Activated T-cell treated with anti-CD3 and anti-CD28 coated beads, Interleukin-2, amount 50 U/mL, for 1 hour (primary cell): Measurements from ENCODE around the gene CXXC1.
"Not testable (repeated sequence)": the region's sequence is repeated elsewhere in the genome, so short reads cannot be mapped to it uniquely, and the experiment has no call there.

Source experiments
- DNase-seq: peaks from one replicate; pipeline ENCODE4 v3.0.0-alpha.2; 2020

Gene CXXC1

GRCh38 chr18:50274044-50274442, 13.4 kb downstream of the CXXC1 start:
- no peak for DNase-seq

GRCh38 chr18:50273203-50274043, 14.1 kb downstream of the CXXC1 start:
- DNase-seq, result no peak

GRCh38 chr18:50272568-50272967, 14.9 kb downstream of the CXXC1 start:
- no peak for DNase-seq

GRCh38 chr18:50268022-50268747, 19.3 kb downstream of the CXXC1 start:
- DNase-seq, result peak; percentile 81

GRCh38 chr18:50266248-50266704, 21.2 kb downstream of the CXXC1 start, which contains the start of gene CFAP53:
Gene CFAP53, minus strand, starts transcription at chr18:50266495. Its CDS starts 91 bp downstream, at chr18:50266404.
- peak; percentile 78 for DNase-seq

GRCh38 chr18:50262977-50263376, 24.5 kb downstream of the CXXC1 start:
- no peak for DNase-seq

- no peak for DNase-seq
Measured at GRCh38 chr18:50250935-50251334, 36.6 kb downstream of the CXXC1 start.

GRCh38 chr18:50249576-50249975, 37.9 kb downstream of the CXXC1 start:
- no peak for DNase-seq

GRCh38 chr18:50247561-50247960, 39.9 kb downstream of the CXXC1 start:
- no peak for DNase-seq

- DNase-seq, result not testable (repeated sequence)
Measured at GRCh38 chr18:50241768-50242167, 45.7 kb downstream of the CXXC1 start.

- no peak for DNase-seq
Measured at GRCh38 chr18:50240080-50240563, 47.4 kb downstream of the CXXC1 start.

GRCh38 chr18:50232419-50232818, 55.1 kb downstream of the CXXC1 start:
- no peak for DNase-seq
